ENCODE results near the gene GABARAPL1. TPM values are rescaled to one million over a fixed set of nuclear protein-coding genes. Genes with fewer than 3 reads are reported as not detected.

Gene GABARAPL1
- total and polyA plus RNA-seq, 10 of the 15 experiments (the other 5 are each of a cell fraction or from before 2014, with no cell fraction given): 0.42 to 3.7 (median 1.4) TPM

DNA sequence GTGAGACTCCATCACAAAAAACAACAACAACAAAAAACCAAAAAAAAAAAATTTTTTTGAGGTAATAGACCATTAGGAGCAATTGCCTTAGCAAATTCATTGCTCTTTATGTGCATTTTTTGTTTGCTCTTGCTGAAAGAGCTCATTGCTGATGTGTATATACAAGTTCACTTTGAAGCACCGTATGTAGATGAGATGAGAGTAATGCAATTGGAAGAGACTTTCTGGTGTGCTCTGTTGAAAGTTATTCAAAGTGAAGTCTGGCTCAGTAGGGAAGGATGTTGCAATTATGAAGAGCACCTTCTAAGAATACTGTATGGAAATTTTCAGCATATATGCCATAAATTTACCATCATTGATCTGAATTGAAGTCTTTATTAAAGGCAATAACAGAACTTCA lies 48.2 kb downstream of the GABARAPL1 start:
- no TSS peak for BruUV-seq (replicated peaks)
- H3K79me2 ChIP-seq (ENCODE audit: control insufficient read depth, insufficient read depth, low read length): no peaks in the 10 kb centered on the region
- no peak overlapping the region for H2AFZ ChIP-seq (ENCODE audit: control insufficient read depth, low read depth, low read length)
- intact Hi-C loops (cut with micrococcal nuclease; ENCODE audit: unreplicated experiment): no loop called here
- in situ Hi-C loops (cut with MboI): no loop called here
- no peaks in the 10 kb centered on the region for H3K27me3 ChIP-seq (replicated peaks in 1 of 2; ENCODE audit: control insufficient read depth in 2 of 2, insufficient read depth in 2 of 2, low read length in 1 of 2)
- ChIA-PET RAD21 (ENCODE audit: unreplicated experiment) (interaction anchor here (0.9 kb wide), 1 partner anchor 105 kb away, joined by 3 read pairs; no protein-coding TSS in a partner anchor), POLR2A (interaction anchor here (0.7 kb wide), 1 partner anchor 25 kb away, joined by 4 read pairs; no protein-coding TSS in a partner anchor), CTCF (interaction anchor here (1.1 kb wide), 1 partner anchor 10 kb away, joined by 3 read pairs; no protein-coding TSS in a partner anchor), SMC1A (ENCODE audit: uncharacterized antibody, unreplicated experiment) (interaction anchor here (0.7 to 1.2 kb wide), 3 partner anchors 25 to 106 kb away, joined by 3 to 5 read pairs (median 4); no protein-coding TSS in a partner anchor)
- DNase-seq (ENCODE audit: low read depth, low spot score): no peak
- no peak overlapping the region for H3K27ac ChIP-seq (ENCODE audit: control insufficient read depth, insufficient read depth)
- ATAC-seq: no peak
- no peak overlapping the region for H3K4me2 ChIP-seq (ENCODE audit: control insufficient read depth, insufficient read depth)
- no peak overlapping the region for H3K9ac ChIP-seq (ENCODE audit: control insufficient read depth, insufficient read depth, low read length)
- H3K36me3 ChIP-seq (ENCODE audit: control insufficient read depth in 2 of 2, insufficient read depth in 2 of 2, low read length in 1 of 2): no peaks in the 10 kb centered on the region
- H4K20me1 ChIP-seq (ENCODE audit: control insufficient read depth, insufficient read depth): no peaks in the 10 kb centered on the region
- no peaks in the 10 kb centered on the region for H3K4me1 ChIP-seq (ENCODE audit: control insufficient read depth, insufficient read depth, low read length)
- no peaks in the 10 kb centered on the region; the same call in 2 of the 3 replicates for H3K9me3 ChIP-seq (replicated peaks; ENCODE audit: control insufficient read depth, insufficient read depth, low read length)
- no peak for FAIRE-seq
- H3K4me3 ChIP-seq: no peak overlapping the region
- WGBS (ENCODE audit: insufficient coverage, insufficient replicate concordance, low lambda C conversion rate, missing lambda C conversion rate): 66% methylated on average over 1 of the region's 1 CpG
- TF ChIP-seq JUNB (IDR thresholded peaks at IDR 0.05): no peak
- TF ChIP-seq, protein P1, sequence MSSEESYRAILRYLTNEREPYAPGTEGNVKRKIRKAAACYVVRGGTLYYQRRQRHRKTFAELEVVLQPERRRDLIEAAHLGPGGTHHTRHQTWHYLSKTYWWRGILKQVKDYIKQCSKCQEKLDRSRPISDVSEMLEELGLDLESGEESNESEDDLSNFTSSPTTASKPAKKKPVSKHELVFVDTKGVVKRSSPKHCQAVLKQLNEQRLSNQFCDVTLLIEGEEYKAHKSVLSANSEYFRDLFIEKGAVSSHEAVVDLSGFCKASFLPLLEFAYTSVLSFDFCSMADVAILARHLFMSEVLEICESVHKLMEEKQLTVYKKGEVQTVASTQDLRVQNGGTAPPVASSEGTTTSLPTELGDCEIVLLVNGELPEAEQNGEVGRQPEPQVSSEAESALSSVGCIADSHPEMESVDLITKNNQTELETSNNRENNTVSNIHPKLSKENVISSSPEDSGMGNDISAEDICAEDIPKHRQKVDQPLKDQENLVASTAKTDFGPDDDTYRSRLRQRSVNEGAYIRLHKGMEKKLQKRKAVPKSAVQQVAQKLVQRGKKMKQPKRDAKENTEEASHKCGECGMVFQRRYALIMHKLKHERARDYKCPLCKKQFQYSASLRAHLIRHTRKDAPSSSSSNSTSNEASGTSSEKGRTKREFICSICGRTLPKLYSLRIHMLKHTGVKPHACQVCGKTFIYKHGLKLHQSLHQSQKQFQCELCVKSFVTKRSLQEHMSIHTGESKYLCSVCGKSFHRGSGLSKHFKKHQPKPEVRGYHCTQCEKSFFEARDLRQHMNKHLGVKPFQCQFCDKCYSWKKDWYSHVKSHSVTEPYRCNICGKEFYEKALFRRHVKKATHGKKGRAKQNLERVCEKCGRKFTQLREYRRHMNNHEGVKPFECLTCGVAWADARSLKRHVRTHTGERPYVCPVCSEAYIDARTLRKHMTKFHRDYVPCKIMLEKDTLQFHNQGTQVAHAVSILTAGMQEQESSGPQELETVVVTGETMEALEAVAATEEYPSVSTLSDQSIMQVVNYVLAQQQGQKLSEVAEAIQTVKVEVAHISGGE (CRISPR knock-in tag; IDR thresholded peaks at IDR 0.05): no peak
- TF ChIP-seq RB1 (IDR thresholded peaks at IDR 0.05; ENCODE audit: borderline replicate concordance): no peak
- TF ChIP-seq HDAC6 (IDR thresholded peaks at IDR 0.05; ENCODE audit: unreplicated experiment): no peak
- TF ChIP-seq, protein P2, sequence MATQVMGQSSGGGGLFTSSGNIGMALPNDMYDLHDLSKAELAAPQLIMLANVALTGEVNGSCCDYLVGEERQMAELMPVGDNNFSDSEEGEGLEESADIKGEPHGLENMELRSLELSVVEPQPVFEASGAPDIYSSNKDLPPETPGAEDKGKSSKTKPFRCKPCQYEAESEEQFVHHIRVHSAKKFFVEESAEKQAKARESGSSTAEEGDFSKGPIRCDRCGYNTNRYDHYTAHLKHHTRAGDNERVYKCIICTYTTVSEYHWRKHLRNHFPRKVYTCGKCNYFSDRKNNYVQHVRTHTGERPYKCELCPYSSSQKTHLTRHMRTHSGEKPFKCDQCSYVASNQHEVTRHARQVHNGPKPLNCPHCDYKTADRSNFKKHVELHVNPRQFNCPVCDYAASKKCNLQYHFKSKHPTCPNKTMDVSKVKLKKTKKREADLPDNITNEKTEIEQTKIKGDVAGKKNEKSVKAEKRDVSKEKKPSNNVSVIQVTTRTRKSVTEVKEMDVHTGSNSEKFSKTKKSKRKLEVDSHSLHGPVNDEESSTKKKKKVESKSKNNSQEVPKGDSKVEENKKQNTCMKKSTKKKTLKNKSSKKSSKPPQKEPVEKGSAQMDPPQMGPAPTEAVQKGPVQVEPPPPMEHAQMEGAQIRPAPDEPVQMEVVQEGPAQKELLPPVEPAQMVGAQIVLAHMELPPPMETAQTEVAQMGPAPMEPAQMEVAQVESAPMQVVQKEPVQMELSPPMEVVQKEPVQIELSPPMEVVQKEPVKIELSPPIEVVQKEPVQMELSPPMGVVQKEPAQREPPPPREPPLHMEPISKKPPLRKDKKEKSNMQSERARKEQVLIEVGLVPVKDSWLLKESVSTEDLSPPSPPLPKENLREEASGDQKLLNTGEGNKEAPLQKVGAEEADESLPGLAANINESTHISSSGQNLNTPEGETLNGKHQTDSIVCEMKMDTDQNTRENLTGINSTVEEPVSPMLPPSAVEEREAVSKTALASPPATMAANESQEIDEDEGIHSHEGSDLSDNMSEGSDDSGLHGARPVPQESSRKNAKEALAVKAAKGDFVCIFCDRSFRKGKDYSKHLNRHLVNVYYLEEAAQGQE (IDR thresholded peaks at IDR 0.05; ENCODE audit: low read depth, low read length): no peak
- TF ChIP-seq RAD21 (IDR thresholded peaks at IDR 0.05; ENCODE audit: insufficient read depth, low read depth, low read length): no peak
- no peak for TF ChIP-seq CBFB (IDR thresholded peaks at IDR 0.05; ENCODE audit: low read depth)
- TF ChIP-seq SREBF2 (IDR thresholded peaks at IDR 0.05; ENCODE audit: low read length): no peak
- TF ChIP-seq, protein P3, sequence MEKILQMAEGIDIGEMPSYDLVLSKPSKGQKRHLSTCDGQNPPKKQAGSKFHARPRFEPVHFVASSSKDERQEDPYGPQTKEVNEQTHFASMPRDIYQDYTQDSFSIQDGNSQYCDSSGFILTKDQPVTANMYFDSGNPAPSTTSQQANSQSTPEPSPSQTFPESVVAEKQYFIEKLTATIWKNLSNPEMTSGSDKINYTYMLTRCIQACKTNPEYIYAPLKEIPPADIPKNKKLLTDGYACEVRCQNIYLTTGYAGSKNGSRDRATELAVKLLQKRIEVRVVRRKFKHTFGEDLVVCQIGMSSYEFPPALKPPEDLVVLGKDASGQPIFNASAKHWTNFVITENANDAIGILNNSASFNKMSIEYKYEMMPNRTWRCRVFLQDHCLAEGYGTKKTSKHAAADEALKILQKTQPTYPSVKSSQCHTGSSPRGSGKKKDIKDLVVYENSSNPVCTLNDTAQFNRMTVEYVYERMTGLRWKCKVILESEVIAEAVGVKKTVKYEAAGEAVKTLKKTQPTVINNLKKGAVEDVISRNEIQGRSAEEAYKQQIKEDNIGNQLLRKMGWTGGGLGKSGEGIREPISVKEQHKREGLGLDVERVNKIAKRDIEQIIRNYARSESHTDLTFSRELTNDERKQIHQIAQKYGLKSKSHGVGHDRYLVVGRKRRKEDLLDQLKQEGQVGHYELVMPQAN (conservative IDR thresholded peaks at IDR 0.05): no peak
- TF ChIP-seq STAT1 (conservative IDR thresholded peaks at IDR 0.05): no peak
- no peak for TF ChIP-seq IKZF1 (conservative IDR thresholded peaks at IDR 0.05)
- no peak for TF ChIP-seq JUND (IDR thresholded peaks at IDR 0.05; ENCODE audit: low read depth, low read length)
- TF ChIP-seq NRF1 (conservative IDR thresholded peaks at IDR 0.05; ENCODE audit: low read depth, low read length): no peak
- TF ChIP-seq RBBP5 (conservative IDR thresholded peaks at IDR 0.05): no peak
- no peak for TF ChIP-seq FOXM1 (IDR thresholded peaks at IDR 0.05; ENCODE audit: low read depth, low read length)
- TF ChIP-seq KDM1A (IDR thresholded peaks at IDR 0.05; ENCODE audit: borderline replicate concordance): no peak
- no peak for TF ChIP-seq BRCA1 (IDR thresholded peaks at IDR 0.05; ENCODE audit: low read depth, low read length)
- TF ChIP-seq ZNF217 (IDR thresholded peaks at IDR 0.05): no peak

All from GM12878 (cell line).